NCI-H524 (cell line): ENCODE results near the gene INPP5J.
A peak's percentile ranks its signal among the peaks of the same experiment; 100 is the strongest.
"Not testable (repeated sequence)": the region's sequence is repeated elsewhere in the genome, so short reads cannot be mapped to it uniquely, and the experiment has no call there.

ENCODE experiments used
- DNase-seq, 2 experiments: peaks; one replicate each; lab custom pipeline; 2025; lab: John Stamatoyannopoulos, UW

INPP5J gene

DNA sequence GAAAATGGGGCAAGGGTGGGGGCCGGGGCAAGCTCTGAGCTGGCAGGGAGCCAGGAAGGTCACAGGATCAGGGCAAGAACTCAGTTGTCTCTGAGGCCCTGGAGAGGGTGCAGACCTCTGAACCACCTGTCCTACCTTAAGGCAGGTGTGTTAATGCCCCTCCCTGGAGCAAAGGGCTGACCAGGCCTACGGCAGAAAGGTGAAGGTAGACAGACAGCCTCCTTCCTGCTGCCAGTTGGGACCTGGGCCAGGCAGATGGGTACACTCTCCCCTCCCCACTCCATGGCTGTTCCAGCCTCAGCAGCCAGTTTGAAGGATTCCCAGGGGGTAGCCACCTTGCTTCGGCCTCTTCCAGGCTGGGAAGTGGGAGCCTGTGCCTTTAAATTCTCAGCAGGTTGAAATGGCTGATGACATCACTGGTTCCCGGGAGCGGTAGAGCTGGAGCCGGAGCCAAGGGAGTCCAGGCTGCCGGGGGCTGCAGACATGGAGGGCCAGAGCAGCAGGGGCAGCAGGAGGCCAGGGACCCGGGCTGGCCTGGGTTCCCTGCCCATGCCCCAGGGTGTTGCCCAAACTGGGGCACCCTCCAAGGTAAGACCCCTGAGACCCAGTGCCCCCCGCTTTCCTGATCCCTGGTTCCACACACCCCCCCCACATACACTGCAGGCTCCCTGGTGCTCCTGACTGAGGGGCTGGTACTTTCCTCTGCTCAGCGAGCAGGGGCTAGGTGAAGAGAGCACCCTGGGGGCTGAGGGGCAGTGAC lies at the start of gene INPP5J:
TSS of gene INPP5J (plus strand) at position 435 of the 760 bp plus-strand sequence. CDS start at position 484, 49 bp downstream.
- peak in 1 of 2 experiments; percentile 42 for DNase-seq

- DNase-seq = not testable (repeated sequence)
Observed at GRCh38 chr22:31073125-31073524, 49.6 kb upstream of the INPP5J start.

- not testable (repeated sequence) for DNase-seq
Observed at GRCh38 chr22:31073545-31074145, 49.1 kb upstream of the INPP5J start.

DNA sequence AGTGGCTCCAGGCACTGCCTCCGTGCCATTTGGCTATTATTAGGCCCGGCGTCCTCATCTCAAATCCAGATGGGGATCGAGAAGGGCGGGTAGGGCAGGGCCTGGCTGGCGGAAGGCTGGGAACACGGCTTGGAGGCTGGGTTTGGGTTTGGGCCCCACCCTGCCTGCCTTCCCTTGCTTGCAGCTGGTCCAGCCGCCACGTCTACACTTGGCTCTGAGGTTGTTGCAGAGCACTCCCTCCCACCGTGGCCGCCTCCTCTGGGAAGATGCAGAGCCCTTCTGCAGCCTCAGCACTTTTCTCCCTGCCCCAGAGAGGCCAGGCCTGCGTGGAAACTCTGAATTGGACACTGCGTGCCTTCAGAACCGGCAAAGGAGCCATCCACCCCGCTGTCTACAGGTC lies 46.8 kb upstream of the INPP5J start:
- DNase-seq = no peak

DNA sequence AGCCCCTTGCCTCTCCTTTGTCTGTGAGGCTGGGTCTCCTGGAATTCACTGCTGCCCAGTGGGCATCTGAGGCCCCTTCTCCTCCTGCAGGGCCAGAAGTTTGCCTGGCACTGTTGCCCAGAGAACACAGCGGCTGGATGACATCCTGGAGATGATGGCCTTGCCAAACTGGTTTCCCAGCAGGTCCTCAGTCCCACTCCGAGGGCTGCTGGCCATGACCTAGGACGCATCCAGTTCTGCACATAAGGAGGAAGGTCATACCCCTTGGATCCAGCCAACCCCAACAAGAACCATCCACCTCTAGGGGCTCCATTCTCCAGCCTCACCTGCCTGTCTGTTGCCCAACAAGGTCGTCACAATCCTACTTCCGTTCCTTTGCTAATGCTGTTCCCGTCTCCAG lies 45.1 kb upstream of the INPP5J start:
- no peak for DNase-seq

DNA sequence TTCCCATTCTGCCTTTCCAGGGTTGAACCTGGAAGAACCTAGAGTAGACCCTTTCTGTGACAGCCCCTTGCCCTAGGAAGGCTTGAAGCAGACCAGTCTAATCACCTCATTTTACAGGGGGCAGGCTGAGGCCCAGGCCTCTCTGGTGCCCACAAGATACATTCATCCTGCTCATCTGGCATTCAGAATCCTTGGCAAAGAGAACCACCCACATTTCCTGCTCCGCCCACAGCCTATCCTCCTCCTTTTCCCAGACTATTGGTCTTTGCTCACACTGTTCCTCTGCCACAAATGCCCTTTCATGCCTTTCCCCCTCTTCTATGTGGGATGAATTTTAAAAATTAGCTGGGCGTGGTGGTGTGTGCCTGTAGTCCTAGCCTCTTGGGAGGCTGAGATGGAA lies 44.4 kb upstream of the INPP5J start:
- not testable (repeated sequence) for DNase-seq

DNA sequence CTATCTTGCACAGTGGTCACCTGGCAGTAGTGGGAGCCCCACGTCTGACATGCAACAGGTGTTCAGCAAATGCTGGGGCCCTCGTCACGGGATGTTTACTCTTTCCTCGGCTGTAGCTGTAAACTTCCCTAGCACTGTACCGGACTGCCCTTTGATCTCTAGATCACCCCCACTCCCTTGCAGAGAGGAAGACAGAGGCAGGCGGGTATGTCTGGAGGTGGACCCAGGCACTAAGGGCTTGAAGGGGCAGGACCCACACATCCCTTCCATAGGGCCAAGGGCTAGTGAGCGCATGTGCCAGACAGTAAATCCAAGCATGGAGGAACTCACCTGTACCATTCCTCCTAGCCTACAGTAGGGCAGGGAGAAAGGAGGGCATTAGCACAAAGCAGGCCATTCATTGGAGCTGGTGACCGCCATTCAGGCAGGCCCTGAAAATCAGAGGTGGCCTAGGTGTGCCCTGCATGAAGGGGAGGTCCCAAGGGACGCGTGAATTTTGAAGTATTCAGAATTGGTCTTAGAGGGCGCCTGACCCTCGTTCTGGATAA lies 43.6 kb upstream of the INPP5J start:
- DNase-seq = no peak

DNA sequence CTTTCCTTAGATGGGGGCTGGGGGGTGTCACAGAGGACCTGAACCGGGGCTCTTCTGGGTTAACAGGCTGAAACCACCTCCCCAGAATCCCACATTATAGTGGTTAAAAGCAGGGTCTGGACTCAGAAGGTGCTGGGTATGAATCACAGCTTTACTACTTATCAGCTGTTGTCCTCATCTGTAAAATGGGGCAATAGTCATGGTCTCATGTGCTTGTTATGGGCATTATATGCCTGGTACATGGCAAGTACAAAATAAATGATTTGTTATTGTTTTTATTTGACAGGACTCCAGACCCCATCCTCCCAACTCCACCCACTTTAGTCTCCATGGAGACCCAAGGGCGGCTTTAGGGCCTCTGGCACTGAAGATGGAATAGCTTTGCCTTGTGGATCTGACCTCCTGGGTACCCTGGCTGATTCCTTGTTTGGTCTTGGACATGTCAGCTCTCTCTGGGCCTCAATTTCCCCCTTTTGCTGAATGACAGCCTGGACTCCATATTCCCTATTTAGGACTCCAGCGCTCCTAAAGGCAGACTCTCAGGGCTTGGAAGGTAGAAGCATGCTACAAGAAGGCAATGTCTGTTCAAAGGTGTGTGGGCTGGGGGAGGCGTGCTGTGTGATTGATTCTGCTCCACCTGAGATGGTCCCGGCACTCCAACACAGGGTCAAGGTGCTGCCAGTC lies 42.5 kb upstream of the INPP5J start:
- no peak for DNase-seq

DNA sequence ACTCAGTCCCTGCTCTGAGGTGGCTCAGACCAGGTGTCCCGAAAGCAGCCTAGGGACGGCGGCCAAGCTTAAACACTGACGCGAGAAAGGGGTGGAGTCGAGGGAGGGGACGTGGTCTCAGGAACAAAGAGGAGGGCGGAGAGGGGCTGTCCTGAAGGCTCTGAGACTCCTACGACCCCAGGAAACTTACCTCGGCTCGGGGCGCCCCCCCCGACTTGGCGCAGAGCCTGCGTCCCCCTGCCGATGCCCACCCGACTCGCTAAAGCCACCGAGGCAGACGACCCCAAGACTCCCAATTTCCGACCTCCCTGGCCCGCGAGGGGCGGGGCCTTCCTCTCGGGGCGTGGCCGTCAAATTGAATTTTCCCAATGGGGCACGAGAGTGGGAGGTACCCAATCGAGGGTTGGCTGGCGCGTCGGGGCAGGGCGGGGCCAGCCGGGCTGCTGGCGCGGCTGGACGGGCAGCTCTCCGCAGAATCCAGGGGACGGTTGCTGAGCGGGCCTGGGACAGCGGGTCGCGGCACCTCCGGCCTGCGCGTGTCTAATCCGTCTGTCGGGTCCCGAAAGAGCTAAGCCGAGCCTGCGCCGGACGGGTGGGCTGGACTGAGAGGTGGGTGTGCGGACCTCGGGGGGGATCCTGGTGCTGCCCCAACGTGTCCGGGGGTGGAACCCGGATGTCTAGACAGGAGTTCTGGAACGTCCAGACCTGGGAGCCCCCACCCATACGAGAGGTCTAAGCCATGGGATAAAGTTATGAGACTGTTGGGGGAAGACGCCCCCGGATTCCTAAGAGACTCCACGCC lies 41.7 kb upstream of the INPP5J start, which contains the start of gene SMTN:
TSS of gene SMTN (plus strand) at position 471 of the 802 bp plus-strand sequence. CDS start 1,941 bp downstream, outside the sequence.
- peak; percentile 86 to 90 for DNase-seq

DNA sequence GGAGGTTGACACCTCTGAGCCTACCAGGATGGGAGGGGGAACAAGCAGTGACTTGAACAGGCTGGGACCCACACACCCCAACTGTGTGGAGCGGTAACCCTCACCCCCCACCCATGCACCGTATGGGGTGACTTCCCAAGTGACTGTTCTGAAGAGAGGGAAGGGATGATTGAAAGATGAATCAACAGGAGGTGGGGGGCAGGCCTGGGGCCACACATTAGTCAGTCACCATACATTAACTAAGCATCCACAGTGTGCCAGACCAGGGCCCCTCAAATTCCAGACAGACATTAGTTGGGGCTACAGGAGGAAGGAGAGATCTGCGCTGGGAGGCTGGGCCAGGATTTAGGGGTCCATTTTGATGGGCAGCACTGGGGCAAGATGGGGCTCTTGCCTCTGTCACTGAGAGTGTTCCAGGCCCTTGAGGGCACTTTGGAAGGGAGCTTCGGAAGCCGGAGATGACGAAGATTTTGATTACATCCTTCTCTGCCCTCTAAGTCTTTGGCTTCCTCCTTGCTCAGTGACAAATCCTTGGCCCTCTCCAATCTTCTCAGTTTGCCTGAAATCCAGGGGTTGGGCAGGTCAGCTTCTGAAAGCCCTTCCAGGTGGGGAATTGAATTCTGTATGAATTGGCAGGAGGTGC lies 40.7 kb upstream of the INPP5J start:
- no peak for DNase-seq

DNA sequence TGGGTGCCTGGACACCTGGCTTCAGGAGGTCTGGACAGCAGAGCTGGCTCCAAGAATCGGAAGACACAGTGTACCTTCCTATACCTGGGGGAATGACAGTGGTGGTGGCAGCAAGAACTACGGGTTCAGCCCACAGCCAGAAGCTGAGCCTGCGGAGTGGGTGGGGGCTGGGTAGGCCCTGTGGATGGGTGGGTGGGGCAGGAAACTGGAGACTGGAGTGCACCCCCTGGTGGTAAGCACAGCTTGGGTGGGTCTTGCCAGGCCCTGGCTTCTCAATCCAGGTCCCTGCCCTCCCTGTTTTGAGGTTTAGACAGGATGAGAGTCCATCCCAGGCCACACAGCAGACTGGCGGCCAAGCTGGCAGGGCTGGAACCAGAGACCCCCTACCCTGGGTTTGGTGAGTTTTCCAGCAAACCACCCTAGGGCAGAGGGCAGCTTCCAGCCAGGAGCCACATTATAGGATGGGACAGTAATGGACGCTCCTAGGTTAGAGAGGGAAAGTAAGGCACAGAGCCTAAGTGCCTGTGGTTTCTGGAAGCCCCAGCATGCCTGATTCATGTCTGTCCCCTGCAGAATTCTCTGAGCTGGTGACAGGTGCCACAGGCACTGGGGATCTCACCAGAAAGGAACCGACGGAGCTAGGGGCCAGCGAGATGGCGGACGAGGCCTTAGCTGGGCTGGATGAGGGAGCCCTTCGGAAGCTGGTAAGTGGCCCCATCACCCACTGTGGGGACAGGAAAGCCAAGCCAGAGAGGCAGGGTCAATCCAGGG lies 40.0 kb upstream of the INPP5J start:
- peak in 1 of 2 experiments; percentile 15 for DNase-seq

GRCh38 chr22:31083377-31083768 lies 39.4 kb upstream of the INPP5J start:
- DNase-seq = no peak

DNA sequence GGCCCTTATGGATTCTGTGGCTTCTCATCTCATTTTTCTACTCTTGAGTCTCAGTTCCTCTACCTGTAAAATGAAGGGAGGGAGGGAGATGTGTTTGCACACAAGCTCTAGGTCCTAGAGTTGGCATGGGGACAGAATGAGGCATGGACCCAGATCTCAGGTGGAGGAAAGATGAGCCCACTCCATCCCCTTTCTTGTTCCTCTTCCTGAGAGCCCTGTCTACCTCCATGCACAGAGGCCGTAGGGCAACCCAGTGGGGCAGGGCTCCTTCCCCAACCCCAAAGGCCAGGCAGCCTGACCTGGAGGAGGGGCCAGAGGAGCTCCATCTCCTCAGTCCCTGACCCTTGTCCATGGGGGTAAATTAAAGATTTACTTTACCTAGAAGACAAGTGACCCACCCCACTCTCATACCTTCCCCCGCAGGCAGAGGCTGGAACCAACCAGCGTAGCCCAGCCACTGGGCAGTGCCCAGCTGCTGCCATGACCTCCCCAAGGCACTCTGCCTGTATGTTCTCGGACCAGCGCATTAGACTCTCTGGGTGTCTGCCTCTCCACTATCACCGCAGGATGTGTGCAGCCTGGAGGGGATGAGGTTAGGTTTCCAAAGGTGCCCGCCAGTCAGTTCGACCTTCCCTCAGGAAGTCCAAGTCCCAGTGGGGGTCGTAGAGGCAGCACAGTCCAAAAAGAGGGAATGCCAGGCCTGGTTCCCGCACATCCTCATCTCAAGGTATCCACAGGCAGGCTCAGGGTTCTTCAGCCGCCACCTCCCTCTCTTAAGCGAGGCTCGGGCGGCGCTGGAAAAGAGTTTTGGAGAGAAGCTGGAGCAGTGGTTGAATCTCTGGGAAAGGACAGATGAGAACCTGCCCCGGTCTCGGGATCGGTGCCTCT lies 38.6 kb upstream of the INPP5J start:
- no peak for DNase-seq

GRCh38 chr22:31084811-31085492 lies 37.8 kb upstream of the INPP5J start:
- no peak for DNase-seq

GRCh38 chr22:31085493-31085824 lies 37.3 kb upstream of the INPP5J start:
- DNase-seq = no peak

DNA sequence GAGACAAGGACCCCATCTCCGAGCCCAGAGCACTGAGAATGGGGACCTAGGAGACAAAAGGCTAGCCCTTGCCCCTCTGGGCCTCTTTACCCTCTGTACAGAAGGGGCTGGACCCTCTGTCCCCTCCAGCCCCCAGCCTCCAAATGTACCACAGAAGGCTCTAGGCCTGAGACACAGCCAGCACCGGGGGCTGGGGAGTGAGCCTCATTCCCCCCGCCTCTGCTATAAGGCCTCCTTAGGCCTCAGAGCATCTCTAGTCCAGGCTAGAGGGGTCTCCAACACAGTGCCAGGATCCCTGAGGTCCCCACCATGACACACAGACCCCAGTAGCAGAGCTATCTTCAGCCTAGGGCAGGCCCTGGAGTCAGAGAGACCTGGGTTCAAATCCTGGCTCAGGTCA lies 36.8 kb upstream of the INPP5J start:
- DNase-seq = no peak

GRCh38 chr22:31086703-31087330 lies 35.9 kb upstream of the INPP5J start:
- no peak for DNase-seq

GRCh38 chr22:31087744-31088215 lies 35.0 kb upstream of the INPP5J start:
- DNase-seq = no peak
